ENCODE results near the gene CEMIP.

DNA sequence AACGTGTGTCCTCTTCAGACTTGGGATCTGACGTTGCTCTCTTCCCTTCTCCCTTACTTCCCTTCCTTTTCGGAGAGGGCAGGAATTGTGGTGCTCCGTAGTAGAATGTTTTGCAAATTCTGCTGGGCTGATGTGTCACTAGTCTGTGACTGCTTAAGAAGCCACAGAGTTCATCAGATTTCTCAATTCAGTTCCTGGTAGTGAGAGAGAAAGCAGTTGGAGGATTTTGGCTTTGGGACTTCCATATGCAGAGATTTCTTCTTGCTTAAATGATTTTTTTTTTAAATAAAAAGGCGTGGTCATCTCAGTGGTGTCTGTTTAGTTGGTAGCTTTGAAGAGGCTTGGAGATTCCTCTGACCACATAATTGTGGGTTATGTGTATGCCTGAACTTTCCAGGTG lies 10.1 kb downstream of the CEMIP start:
- TF ChIP-seq EP300 (IDR thresholded peaks at IDR 0.05), result no peak
- TF ChIP-seq, protein P1, sequence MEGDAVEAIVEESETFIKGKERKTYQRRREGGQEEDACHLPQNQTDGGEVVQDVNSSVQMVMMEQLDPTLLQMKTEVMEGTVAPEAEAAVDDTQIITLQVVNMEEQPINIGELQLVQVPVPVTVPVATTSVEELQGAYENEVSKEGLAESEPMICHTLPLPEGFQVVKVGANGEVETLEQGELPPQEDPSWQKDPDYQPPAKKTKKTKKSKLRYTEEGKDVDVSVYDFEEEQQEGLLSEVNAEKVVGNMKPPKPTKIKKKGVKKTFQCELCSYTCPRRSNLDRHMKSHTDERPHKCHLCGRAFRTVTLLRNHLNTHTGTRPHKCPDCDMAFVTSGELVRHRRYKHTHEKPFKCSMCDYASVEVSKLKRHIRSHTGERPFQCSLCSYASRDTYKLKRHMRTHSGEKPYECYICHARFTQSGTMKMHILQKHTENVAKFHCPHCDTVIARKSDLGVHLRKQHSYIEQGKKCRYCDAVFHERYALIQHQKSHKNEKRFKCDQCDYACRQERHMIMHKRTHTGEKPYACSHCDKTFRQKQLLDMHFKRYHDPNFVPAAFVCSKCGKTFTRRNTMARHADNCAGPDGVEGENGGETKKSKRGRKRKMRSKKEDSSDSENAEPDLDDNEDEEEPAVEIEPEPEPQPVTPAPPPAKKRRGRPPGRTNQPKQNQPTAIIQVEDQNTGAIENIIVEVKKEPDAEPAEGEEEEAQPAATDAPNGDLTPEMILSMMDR (IDR thresholded peaks at IDR 0.05), result no peak
